ENCODE measurements around the gene SLC46A2.

Gene SLC46A2

DNA sequence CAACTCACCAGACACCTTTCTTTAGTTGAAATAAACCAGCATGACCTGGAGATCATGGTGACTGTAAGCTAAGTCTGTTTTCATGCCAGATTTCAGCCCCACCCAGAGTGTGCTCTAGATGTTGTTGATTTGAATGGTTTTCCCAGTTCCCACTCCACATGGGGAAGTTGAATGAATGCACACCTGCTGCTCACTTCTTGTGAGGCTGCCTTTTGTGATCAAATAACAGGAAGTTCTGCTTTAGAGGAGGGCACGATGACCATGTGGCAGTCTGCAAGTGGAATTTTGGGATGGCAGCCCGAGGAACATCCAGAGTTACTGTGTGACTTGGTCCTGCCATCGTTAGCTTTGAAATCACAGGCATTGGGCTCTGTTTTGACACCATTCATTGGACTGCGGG is 18.7 kb downstream of the SLC46A2 start:
- H3K27ac ChIP-seq (ENCODE audit: low read depth, low read length): no peak overlapping the region
- no peak overlapping the region for H3K4me3 ChIP-seq (ENCODE audit: low read depth in 1 of 5, low read length in 5 of 5)
- H3K9me3 ChIP-seq (ENCODE audit: control insufficient read depth in 5 of 5, low read length in 5 of 5): no peaks in the 10 kb centered on the region
- peaks cover 0 to 5% (median 3%) of the 10 kb centered on the region in 5 donors for H3K4me1 ChIP-seq (ENCODE audit: control insufficient read depth in 5 of 5, insufficient read depth in 5 of 5, low read length in 5 of 5)
- no peaks in the 10 kb centered on the region for H3K27me3 ChIP-seq (ENCODE audit: control insufficient read depth in 5 of 5, insufficient read depth in 4 of 5, low read length in 5 of 5)
- H3K9ac ChIP-seq (ENCODE audit: low read length in 5 of 5): no peak overlapping the region
- peaks cover 0 to 24% (median 21%) of the 10 kb centered on the region in 5 donors for H3K36me3 ChIP-seq (ENCODE audit: control insufficient read depth in 5 of 5, insufficient read depth in 5 of 5, low read length in 5 of 5)

DNA sequence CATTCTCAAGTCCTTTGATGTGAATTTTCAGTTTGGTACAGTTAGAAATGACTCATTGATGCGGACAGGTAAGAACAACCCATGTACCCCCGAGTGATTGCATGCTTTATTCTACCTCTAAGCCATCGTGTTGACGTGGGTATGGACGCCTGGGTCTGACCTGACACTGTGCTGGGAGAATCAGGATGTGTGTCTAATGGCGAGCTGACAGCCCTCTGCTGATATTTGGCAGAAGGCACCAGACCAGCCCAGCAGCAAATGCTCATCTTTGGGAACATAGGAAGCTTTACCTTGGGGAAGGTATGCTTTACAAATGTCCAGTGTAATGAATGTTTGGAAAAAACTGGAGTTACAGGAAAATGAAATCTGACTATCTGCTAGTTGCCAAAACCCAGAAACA is 20.1 kb downstream of the SLC46A2 start:
- Histone ChIP-seq H3K27ac (ENCODE audit: low read depth, low read length) (no peak overlapping the region), H3K9me3 (ENCODE audit: control insufficient read depth in 5 of 5, low read length in 5 of 5) (no peaks in the 10 kb centered on the region), H3K4me3 (ENCODE audit: low read depth in 1 of 5, low read length in 5 of 5) (no peak overlapping the region), H3K9ac (ENCODE audit: low read length in 5 of 5) (no peak overlapping the region), H3K36me3 (ENCODE audit: control insufficient read depth in 5 of 5, insufficient read depth in 5 of 5, low read length in 5 of 5) (peaks cover 0 to 23% (median 20%) of the 10 kb centered on the region in 5 donors), H3K4me1 (ENCODE audit: control insufficient read depth in 5 of 5, insufficient read depth in 5 of 5, low read length in 5 of 5) (peaks cover 0 to 17% (median 10%) of the 10 kb centered on the region in 5 donors), H3K27me3 (ENCODE audit: control insufficient read depth in 5 of 5, insufficient read depth in 4 of 5, low read length in 5 of 5) (no peaks in the 10 kb centered on the region)

DNA sequence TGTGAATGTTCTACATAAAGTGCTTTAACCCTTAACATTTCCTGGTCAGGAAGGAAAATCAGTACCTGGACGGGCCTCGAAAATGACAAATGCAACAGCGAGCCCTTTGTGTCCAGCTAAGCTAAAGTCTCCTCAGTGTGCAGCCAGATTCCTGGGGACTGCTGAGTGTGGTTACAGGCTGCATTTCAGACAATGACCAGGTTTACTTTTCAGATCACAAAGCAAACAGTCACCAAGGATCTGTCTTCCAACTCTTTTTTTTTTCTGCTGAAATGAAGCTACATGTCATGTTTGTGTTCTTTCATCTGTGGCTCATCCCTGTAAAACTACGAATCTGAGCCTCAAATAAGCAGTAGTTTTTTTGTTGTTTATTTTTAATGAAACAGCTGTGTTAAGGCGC is 20.8 kb downstream of the SLC46A2 start:
- H3K9ac ChIP-seq (ENCODE audit: low read length in 5 of 5): no peak overlapping the region

DNA sequence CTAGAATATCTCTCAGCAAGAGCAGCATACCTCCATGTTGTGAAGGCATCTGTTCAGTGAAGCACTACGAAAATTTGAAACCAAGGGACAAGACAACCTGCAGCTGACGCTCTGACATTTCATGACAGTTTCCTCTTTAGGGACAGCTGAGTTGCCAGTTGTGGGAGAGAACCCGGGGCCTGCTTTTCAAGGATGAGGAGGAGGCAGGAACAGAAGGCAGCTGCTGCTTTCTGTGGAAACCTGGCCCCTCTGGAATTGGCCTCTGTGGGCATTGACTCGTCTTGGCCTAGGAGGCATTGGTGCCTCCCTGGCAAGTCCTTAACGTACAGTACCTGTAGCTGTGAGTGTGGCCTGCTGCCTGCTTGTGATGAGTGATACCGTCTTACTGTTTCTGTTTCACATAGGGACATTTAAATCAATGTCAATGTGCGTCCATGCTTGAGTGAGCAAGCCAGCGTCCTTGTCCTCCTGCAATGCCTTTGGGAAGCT is 21.6 kb downstream of the SLC46A2 start:
- Histone ChIP-seq H3K27me3 (ENCODE audit: control insufficient read depth in 5 of 5, insufficient read depth in 4 of 5, low read length in 5 of 5) (no peaks in the 10 kb centered on the region), H3K4me1 (ENCODE audit: control insufficient read depth in 5 of 5, insufficient read depth in 5 of 5, low read length in 5 of 5) (peaks cover 2 to 26% (median 21%) of the 10 kb centered on the region in 5 donors), H3K27ac (ENCODE audit: low read depth, low read length) (no peak overlapping the region), H3K4me3 (ENCODE audit: low read depth in 1 of 5, low read length in 5 of 5) (no peak overlapping the region), H3K36me3 (ENCODE audit: control insufficient read depth in 5 of 5, insufficient read depth in 5 of 5, low read length in 5 of 5) (peaks cover 0 to 23% (median 16%) of the 10 kb centered on the region in 5 donors), H3K9me3 (ENCODE audit: control insufficient read depth in 5 of 5, low read length in 5 of 5) (no peaks in the 10 kb centered on the region), H3K9ac (ENCODE audit: low read length in 5 of 5) (no peak overlapping the region)

More for the DNA sequence above, 20.8 kb downstream of the SLC46A2 start:
- no peak overlapping the region for H3K27ac ChIP-seq (ENCODE audit: low read depth, low read length)
- peaks cover 0 to 23% (median 16%) of the 10 kb centered on the region in 5 donors for H3K36me3 ChIP-seq (ENCODE audit: control insufficient read depth in 5 of 5, insufficient read depth in 5 of 5, low read length in 5 of 5)
- no peaks in the 10 kb centered on the region for H3K27me3 ChIP-seq (ENCODE audit: control insufficient read depth in 5 of 5, insufficient read depth in 4 of 5, low read length in 5 of 5)
- no peak overlapping the region for H3K4me3 ChIP-seq (ENCODE audit: low read depth in 1 of 5, low read length in 5 of 5)
- H3K4me1 ChIP-seq (ENCODE audit: control insufficient read depth in 5 of 5, insufficient read depth in 5 of 5, low read length in 5 of 5): peaks cover 2 to 19% (median 13%) of the 10 kb centered on the region in 5 donors
- H3K9me3 ChIP-seq (ENCODE audit: control insufficient read depth in 5 of 5, low read length in 5 of 5): no peaks in the 10 kb centered on the region

DNA sequence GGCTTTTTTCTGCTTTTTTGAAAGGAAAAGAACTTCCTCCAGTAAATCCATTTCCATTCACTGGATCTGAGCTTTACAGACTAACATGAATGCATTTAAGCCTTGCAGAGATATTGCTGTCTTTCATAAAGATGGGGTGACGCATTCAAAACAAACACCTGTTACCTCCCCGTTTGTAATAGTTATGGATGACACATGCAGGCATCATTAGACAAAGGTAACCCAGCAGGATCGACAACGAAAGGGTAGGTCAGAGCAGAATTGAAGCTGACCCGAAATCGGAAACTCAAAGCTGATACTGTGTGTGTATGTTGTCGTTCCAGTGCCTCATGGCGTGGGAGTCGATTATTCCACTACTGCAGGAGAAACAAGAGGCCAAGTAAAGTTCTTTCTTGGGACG is 22.2 kb downstream of the SLC46A2 start:
- Histone ChIP-seq H3K36me3 (ENCODE audit: control insufficient read depth in 5 of 5, insufficient read depth in 5 of 5, low read length in 5 of 5) (peaks cover 0 to 23% (median 16%) of the 10 kb centered on the region in 5 donors), H3K27me3 (ENCODE audit: control insufficient read depth in 5 of 5, insufficient read depth in 4 of 5, low read length in 5 of 5) (no peaks in the 10 kb centered on the region), H3K9me3 (ENCODE audit: control insufficient read depth in 5 of 5, low read length in 5 of 5) (no peaks in the 10 kb centered on the region), H3K4me1 (ENCODE audit: control insufficient read depth in 5 of 5, insufficient read depth in 5 of 5, low read length in 5 of 5) (peaks cover 2 to 32% (median 28%) of the 10 kb centered on the region in 5 donors), H3K9ac (ENCODE audit: low read length in 5 of 5) (no peak overlapping the region), H3K4me3 (ENCODE audit: low read depth in 1 of 5, low read length in 5 of 5) (no peak overlapping the region), H3K27ac (ENCODE audit: low read depth, low read length) (no peak overlapping the region)

DNA sequence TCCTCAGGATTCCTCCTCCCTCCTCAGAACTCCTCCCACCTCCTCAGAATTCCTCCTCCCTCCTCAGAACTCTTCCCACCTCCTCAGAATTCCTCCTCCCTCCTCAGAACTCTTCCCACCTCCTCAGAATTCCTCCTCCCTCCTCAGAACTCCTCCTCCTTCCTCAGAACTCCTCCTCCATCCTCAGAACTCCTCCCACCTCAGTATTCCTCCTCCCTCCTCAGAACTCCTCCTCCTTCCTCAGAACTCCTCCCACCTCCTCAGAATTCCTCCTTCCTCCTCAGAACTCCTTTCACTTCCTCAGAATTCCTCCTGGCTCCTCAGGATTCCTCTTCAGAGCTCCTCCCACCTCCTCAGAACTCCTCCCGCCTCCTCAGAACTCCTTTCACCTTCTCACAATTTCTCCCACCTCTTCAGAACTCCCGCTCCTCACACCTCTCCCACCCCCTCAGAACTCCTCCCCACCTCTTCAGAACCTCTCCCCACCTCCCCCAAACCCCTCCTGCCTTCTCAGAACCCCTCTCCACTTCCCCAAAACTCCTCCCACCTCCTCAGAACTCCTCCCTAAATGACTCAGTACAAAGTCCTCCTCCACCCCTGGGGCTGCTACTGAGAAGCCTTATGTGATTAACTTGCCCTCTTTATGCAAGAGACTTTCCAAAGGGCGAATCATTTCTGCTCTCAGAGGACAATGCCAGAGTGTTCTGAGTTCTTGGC is 23.2 kb downstream of the SLC46A2 start:
- H3K36me3 ChIP-seq (ENCODE audit: control insufficient read depth in 5 of 5, insufficient read depth in 5 of 5, low read length in 5 of 5): peaks cover 0 to 23% (median 16%) of the 10 kb centered on the region in 5 donors
- H3K4me1 ChIP-seq (ENCODE audit: control insufficient read depth in 5 of 5, insufficient read depth in 5 of 5, low read length in 5 of 5): peaks cover 5 to 41% (median 38%) of the 10 kb centered on the region in 5 donors
- H3K27me3 ChIP-seq (ENCODE audit: control insufficient read depth in 5 of 5, insufficient read depth in 4 of 5, low read length in 5 of 5): no peaks in the 10 kb centered on the region
- H3K9me3 ChIP-seq (ENCODE audit: control insufficient read depth in 5 of 5, low read length in 5 of 5): no peaks in the 10 kb centered on the region
- H3K9ac ChIP-seq (ENCODE audit: low read length in 5 of 5): no peak overlapping the region
- no peak overlapping the region for H3K27ac ChIP-seq (ENCODE audit: low read depth, low read length)
- no peak overlapping the region for H3K4me3 ChIP-seq (ENCODE audit: low read depth in 1 of 5, low read length in 5 of 5)

DNA sequence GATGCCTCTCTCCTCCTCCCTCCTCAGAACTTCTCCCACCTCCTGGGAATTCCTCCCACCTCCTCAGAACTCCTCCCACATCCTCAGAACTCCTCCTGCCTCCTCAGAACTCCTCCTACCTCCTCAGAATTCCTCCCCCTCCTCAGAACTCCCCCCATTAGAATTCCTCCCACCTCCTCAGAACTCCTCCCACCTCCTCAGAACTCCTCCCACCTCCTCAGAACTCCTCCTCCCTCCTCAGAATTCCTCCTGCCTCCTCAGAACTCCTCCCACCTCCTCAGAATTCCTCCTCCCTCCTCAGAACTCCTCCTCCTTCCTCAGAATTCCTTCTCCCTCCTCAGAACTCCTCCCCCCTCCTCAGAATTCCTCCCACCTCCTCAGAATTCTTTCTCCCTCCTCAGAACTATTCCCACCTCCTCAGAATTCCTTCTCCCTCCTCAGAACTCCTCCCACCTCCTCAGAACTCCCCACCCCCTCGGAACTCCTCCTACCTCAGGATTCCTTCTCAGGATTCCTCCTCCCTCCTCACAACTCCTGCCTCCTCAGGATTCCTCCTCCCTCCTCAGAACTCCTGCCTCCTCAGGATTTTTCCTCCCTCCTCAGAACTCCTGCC is 23.9 kb downstream of the SLC46A2 start:
- Histone ChIP-seq H3K9me3 (ENCODE audit: control insufficient read depth in 5 of 5, low read length in 5 of 5) (no peaks in the 10 kb centered on the region), H3K36me3 (ENCODE audit: control insufficient read depth in 5 of 5, insufficient read depth in 5 of 5, low read length in 5 of 5) (peaks cover 0 to 23% (median 16%) of the 10 kb centered on the region in 5 donors), H3K27me3 (ENCODE audit: control insufficient read depth in 5 of 5, insufficient read depth in 4 of 5, low read length in 5 of 5) (no peaks in the 10 kb centered on the region), H3K27ac (ENCODE audit: low read depth, low read length) (no peak overlapping the region), H3K4me1 (ENCODE audit: control insufficient read depth in 5 of 5, insufficient read depth in 5 of 5, low read length in 5 of 5) (peaks cover 8 to 47% (median 42%) of the 10 kb centered on the region in 5 donors), H3K9ac (ENCODE audit: low read length in 5 of 5) (no peak overlapping the region), H3K4me3 (ENCODE audit: low read depth in 1 of 5, low read length in 5 of 5) (no peak overlapping the region)

DNA sequence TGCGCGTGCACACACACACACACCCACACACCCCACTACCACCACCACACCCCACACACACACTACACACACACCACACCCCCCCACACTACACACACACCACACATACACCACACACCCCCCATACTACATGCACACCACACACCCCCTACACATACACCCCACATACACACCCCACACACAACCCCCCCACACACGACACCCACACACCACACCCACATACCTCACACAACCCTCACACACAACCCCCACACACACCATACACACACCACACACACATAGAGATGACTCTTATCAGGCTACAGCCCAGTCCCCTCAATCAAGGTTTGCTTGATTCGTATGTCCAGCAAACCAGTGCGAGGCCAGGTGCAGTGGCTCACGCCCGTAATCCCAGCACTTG is 25.7 kb downstream of the SLC46A2 start:
- Histone ChIP-seq H3K4me3 (ENCODE audit: low read depth in 1 of 5, low read length in 5 of 5) (no peak overlapping the region), H3K9me3 (ENCODE audit: control insufficient read depth in 5 of 5, low read length in 5 of 5) (no peaks in the 10 kb centered on the region), H3K4me1 (ENCODE audit: control insufficient read depth in 5 of 5, insufficient read depth in 5 of 5, low read length in 5 of 5) (peaks cover 9 to 64% (median 58%) of the 10 kb centered on the region in 5 donors), H3K9ac (ENCODE audit: low read length in 5 of 5) (no peak overlapping the region), H3K36me3 (ENCODE audit: control insufficient read depth in 5 of 5, insufficient read depth in 5 of 5, low read length in 5 of 5) (peaks cover 0 to 16% (median 11%) of the 10 kb centered on the region in 5 donors), H3K27ac (ENCODE audit: low read depth, low read length) (no peak overlapping the region), H3K27me3 (ENCODE audit: control insufficient read depth in 5 of 5, insufficient read depth in 4 of 5, low read length in 5 of 5) (no peaks in the 10 kb centered on the region)

DNA sequence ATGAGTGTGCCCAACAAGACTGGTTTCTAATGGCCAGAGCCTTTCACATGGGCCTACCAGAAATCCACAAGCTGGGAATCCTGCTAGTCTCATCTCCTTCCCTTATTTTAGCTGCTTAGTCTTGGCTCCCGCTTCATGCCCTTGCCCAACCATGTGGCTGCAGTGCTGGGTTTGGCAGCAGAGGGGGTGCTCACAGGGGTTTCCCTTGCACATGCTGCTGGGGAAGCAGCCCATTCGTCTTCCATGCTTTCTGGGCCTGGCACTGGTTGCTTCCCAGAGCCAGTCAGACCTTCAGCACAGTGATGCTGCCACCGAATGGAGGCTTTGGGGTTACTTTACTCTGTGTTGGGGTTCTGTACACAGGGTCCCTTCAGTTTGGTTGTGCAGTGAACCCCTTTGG is 26.3 kb downstream of the SLC46A2 start:
- no peak overlapping the region for H3K9ac ChIP-seq (ENCODE audit: low read length in 5 of 5)
- H3K27ac ChIP-seq (ENCODE audit: low read depth, low read length): peak overlapping the region; percentile 20
- peak overlapping the region in 1 of 5 donors; percentile 4 for H3K4me3 ChIP-seq (ENCODE audit: low read depth in 1 of 5, low read length in 5 of 5)
- H3K9me3 ChIP-seq (ENCODE audit: control insufficient read depth in 5 of 5, low read length in 5 of 5): no peaks in the 10 kb centered on the region
- H3K36me3 ChIP-seq (ENCODE audit: control insufficient read depth in 5 of 5, insufficient read depth in 5 of 5, low read length in 5 of 5): peaks cover 0 to 11% (median 10%) of the 10 kb centered on the region in 5 donors
- H3K4me1 ChIP-seq (ENCODE audit: control insufficient read depth in 5 of 5, insufficient read depth in 5 of 5, low read length in 5 of 5): peaks cover 9 to 70% (median 64%) of the 10 kb centered on the region in 5 donors
- no peaks in the 10 kb centered on the region for H3K27me3 ChIP-seq (ENCODE audit: control insufficient read depth in 5 of 5, insufficient read depth in 4 of 5, low read length in 5 of 5)

DNA sequence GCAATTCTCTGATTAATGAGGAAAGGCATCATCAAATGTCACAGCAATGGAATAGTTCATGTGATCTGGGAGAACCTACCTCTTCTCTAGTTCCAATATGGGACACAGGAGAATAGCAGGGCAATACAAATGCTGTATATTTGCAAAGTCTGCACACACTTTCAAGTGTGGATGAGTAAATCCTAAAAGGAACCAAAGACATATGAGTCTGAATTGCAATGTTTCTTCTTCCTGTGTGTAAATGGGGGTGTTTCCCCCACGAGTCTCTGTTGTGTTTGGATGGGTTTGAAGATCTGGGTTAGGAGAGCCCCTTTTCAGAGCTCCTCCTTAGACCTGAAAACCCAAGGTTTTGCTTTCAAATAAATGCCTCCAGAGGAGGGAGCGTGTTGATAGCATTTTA is 26.9 kb downstream of the SLC46A2 start:
- Histone ChIP-seq H3K27me3 (ENCODE audit: control insufficient read depth in 5 of 5, insufficient read depth in 4 of 5, low read length in 5 of 5) (no peaks in the 10 kb centered on the region), H3K9me3 (ENCODE audit: control insufficient read depth in 5 of 5, low read length in 5 of 5) (no peaks in the 10 kb centered on the region), H3K9ac (ENCODE audit: low read length in 5 of 5) (no peak overlapping the region), H3K4me3 (ENCODE audit: low read depth in 1 of 5, low read length in 5 of 5) (no peak overlapping the region), H3K27ac (ENCODE audit: low read depth, low read length) (peak overlapping the region; percentile 84), H3K36me3 (ENCODE audit: control insufficient read depth in 5 of 5, insufficient read depth in 5 of 5, low read length in 5 of 5) (peaks cover 0 to 5% (median 4%) of the 10 kb centered on the region in 5 donors), H3K4me1 (ENCODE audit: control insufficient read depth in 5 of 5, insufficient read depth in 5 of 5, low read length in 5 of 5) (peaks cover 9 to 76% (median 70%) of the 10 kb centered on the region in 5 donors)
